Dermis microvascular lymphatic vessel endothelial cell (primary cell): ENCODE results near the gene PACSIN1. TPM values are rescaled to one million over a fixed set of nuclear protein-coding genes. Genes with fewer than 3 reads are reported as not detected.
"Not testable (repeated sequence)": the region's sequence is repeated elsewhere in the genome, so short reads cannot be mapped to it uniquely, and the experiment has no call there.

Experiments
- DNase-seq, 2 donors: peaks; one replicate each; pipeline versions ENCODE4 v3.0.0 to v3.0.0-alpha.2; 2010; ENCODE audit warnings: low read depth in 2 of 2
- total RNA-seq: library from RNA; depleted of rRNA; stranded (reverse); fragments of >200 nt; gene quantifications from 2 replicates; pipeline ENCODE4 v1.2.1, GENCODE V29; 2014

PACSIN1 gene
- total RNA-seq, 1 donor from 2014 or later: not detected

- DNase-seq: no peak
Observed at GRCh38 chr6:34484899-34485298, 19.0 kb downstream of the PACSIN1 start.

DNA sequence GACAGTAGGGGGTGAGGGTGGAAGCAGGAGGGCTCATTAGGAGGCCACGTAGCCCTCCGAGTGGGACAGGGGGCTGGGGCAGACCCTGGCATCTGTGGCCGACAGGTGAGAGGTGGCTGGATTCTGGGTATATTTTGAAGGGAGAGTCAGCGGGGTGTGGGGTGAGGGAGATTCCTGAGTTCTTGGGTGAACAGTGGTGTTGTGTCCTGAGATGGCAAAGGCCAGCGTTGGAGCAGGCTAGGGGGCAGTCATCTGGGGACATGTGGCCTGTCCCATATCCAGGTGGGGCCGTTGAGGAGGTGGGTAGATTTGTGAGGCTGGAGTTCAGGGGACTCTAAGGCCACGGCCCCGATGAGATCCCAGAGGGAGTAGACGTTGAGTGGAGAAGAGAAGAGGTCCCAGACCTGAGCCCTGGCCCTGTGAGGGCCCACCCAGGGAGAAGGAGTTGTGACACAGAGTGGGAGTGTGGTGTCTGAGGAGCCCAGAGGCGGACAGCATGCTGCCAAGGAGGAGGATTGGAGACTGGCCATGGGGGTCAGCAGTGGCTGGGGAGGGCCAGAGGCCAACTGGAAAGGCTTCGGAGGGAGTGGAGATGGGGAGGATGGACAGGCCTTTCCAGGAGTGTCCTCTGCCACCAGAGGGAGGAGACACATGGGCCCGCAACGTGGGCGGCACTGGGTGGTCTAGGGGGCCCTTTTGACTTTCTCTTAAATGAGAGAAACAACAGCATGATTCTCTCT, 19.6 kb downstream of the PACSIN1 start:
- DNase-seq: no peak

- DNase-seq: no peak
Observed at GRCh38 chr6:34486106-34486740, 20.3 kb downstream of the PACSIN1 start.

- DNase-seq: not testable (repeated sequence)
Observed at GRCh38 chr6:34486886-34487285, 21.0 kb downstream of the PACSIN1 start.

- DNase-seq: no peak
Observed at GRCh38 chr6:34487536-34487935, 21.7 kb downstream of the PACSIN1 start.

DNA sequence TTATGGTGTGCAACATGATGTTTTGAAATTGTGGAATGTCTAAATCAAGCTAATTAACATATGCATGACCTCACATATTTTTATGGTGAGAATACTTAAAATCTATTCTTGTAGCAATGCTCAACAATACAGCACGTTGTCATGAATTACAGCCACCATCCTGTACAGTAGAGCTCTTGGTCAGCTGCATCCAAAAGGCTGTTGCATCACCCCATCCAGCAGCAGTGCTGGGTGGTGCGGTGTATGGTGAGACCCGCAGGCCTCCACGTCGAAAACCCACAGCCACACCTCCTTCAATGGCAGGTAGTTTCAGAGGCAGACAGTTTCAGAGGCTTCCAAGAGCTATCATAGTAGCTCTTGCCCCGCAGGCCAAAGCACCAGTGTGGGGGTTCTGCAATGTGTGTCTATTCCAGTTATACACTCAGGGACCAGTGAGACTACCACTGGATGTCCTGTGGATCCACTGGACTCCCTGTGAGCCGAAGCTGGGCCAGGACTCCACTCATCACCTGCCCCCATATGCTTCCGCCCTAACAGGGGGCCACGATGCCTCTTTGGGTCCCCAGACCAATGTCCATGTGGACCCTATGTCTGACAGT, 23.4 kb downstream of the PACSIN1 start:
- no peak for DNase-seq

- no peak for DNase-seq
Observed at GRCh38 chr6:34490390-34491090, 24.7 kb downstream of the PACSIN1 start.

GRCh38 chr6:34491091-34491430, 25.2 kb downstream of the PACSIN1 start:
- no peak for DNase-seq

GRCh38 chr6:34493344-34493743, 27.5 kb downstream of the PACSIN1 start:
- DNase-seq: no peak

DNA sequence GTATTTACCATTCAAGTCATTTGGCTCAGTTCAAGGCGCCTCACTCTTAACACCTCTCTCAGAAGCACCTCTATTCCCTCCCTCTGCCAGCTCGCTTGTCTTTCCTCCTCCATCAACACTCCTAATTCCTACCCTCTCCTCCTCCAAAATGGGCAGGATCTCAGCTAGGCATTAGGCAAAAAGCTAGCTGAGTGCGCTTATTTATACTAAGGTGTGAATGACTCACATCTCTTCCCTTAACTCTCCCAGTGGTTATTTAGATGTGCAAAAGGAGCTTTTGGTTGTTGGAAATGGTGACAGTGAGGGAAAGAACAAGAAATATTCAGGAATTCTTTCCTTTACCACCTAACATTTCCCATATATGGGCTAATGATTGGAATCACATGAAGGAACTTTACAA, 29.1 kb downstream of the PACSIN1 start:
- DNase-seq: no peak

DNA sequence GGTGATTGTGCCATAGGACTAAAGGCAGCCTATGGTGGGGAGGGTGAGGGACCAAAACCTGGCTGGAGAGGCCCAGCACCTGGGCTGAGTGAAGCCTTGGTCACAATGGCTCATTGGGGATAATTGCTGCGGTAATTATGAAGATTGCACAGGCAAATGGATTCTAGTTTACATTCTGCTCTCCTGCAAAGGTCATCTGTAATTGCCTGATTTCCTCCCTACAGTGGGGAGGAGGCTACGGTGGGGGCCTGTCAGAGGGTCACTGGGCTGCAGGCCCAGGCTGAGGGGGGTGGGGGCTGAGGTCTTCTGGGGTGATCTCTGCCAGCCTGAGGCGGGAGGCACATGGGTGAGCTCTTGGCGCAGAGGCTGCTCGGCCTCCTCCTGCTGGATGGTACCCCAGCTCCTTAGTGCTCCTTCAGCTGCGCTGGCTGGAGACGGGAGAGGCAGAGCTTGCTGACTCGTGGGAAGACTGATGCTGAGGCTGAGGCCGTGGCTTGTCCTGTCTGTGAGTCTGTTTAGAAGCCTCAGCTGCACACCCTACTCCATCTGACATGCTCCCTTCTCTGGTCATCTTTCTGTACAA, 30.3 kb downstream of the PACSIN1 start:
- DNase-seq: no peak

- DNase-seq: no peak
Observed at GRCh38 chr6:34497411-34497810, 31.5 kb downstream of the PACSIN1 start.

DNA sequence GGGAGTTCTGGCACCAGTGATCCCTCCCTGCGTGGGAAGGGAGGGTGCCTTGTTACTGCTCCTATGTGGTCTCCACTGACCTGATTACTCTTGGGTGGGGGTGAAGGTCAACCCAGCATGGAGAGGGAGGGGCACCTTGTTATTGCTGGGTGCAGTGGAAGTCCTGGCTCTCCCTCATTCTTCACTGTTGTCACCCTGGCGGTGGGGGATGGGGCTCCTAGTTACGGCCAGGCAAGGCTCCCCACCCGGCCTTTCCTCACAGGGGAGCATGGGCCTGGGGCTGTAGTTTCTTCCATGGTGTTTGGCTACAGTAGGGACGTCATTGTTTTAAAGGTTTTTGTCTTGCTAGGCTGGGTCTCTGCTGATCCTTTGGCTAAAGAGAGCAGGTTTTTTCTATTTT, 40.8 kb downstream of the PACSIN1 start:
- no peak for DNase-seq

DNA sequence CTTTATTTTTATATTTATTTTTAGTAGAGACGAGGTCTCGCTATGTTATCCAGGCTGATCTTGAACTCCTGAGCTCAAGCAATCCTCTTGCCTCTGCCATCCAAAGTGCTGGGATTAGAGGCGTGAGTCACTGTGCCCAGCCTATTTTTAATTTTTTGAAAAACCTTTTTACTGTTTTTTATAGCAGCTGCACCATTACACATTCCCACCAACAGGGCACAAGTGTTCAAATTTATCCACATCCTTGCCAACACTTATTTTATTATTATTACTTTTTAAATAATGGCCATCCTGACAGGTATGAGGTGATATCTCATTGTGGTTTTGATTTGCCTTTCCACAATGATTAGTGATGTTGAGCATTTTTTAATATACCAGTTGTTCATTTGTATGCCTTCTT, 42.5 kb downstream of the PACSIN1 start:
- DNase-seq: no peak

DNA sequence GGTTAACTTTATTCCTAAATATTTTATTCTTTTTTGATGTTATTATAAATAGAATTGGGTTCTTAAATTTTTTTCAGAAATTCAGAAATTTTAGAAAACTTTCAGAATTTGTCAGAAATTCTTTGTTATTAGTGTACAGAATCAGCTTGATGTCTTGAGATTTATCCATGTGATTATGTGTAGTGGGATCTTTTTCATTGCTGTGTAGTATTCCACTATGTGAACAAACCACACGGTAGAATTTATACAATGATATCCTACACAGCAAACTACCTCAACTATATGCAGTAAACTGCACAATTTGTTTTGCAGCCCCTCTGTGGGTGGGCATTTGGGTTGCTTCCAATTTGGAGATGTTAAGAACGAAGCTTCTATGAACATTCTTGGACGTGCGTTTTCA, 43.9 kb downstream of the PACSIN1 start:
- no peak for DNase-seq

DNA sequence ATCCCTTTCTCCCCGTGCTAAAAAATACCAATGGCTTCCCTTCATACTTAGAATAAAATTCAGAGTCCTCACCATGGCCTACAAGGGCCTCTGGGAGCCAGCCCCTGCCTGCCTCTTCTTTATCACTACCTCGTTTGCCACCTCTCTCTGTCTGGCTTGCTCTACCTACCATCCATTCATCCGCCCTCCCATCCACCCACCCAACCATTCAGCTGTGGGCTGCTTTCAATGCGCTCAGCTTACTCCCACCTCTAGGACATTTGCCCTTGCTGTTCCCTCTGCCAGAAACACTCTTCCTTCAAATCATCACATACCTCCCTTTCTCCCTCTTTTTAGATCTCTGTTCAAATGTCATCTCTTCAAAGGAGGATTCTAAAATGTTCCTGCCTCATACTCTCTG, 44.4 kb downstream of the PACSIN1 start:
- DNase-seq: no peak

GRCh38 chr6:34511214-34511914, 45.5 kb downstream of the PACSIN1 start:
- DNase-seq: no peak

GRCh38 chr6:34511915-34512737, 46.2 kb downstream of the PACSIN1 start:
- DNase-seq: no peak

DNA sequence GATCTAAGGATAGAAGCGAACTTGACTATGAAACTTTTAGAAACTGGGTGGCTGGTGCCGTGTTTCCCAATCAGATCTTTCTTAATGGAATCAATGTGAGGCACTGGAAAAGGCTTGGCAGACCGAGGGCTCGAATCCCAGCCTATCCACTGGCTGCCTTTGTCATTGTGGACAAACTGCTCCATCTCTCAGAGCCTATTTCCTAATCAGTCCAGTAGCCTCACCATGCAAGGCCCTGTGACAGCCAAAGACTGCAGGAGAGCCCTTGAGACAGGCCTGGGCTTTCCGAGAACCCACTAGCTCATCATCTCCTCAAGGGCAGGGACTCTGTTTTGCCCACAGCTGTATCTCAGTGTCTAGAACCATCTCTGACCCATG, 46.9 kb downstream of the PACSIN1 start:
- DNase-seq: no peak

- no peak for DNase-seq
Observed at GRCh38 chr6:34513646-34514045, 47.8 kb downstream of the PACSIN1 start.

DNA sequence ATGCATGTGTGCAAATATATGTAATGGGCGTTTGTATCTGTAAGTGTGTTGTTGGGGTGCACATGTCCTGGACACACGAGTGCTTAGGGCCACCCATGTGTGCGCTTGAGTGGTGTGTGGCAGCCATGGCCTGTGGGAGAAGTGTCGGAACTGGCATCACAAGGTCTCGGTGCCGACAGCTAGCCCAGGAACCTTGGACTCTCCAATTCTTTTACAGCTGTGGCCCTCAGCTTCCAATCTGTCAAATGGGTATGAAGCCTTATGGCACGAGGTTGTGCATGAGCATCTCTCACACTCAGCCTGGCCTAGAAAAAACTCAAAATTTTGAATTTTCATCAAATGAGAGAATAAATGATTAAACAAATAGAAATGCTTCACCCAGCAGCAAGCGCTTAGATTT, 48.2 kb downstream of the PACSIN1 start:
- no peak for DNase-seq
